Liver (tissue), 9 donors: ENCODE data around the gene PLAU. TPM values are rescaled to one million over a fixed set of nuclear protein-coding genes. Genes with fewer than 3 reads are reported as not detected.
A peak's percentile ranks its signal among the peaks of the same experiment; 100 is the strongest.

Source experiments
- DNase-seq: peaks from one replicate; pipeline ENCODE4 v3.0.0-alpha.2; 2017; ENCODE audit warnings: low spot score
- H3K27ac ChIP-seq, 2 donors: one replicate each; pipeline ENCODE4 v1.7.0; 2013; ENCODE audit warnings: inconsistent platforms in 2 of 2, low read length in 2 of 2, control low read depth in 1 of 2, low read depth in 1 of 2, mild to moderate bottlenecking in 1 of 2
- H3K27me3 ChIP-seq, 4 donors: one replicate each; pipeline versions ENCODE4 v1.6.1 to v1.7.0; 2013; ENCODE audit warnings: low read length in 3 of 4, inconsistent platforms in 1 of 4, mild to moderate bottlenecking in 1 of 4, moderate library complexity in 1 of 4; ENCODE audit not compliant: control insufficient read depth in 4 of 4, insufficient read depth in 4 of 4
- H3K36me3 ChIP-seq, 4 donors: one replicate each; pipeline versions ENCODE4 v1.6.1 to v1.7.0; 2013; ENCODE audit warnings: low read length in 3 of 4, mild to moderate bottlenecking in 3 of 4, low read depth in 1 of 4, moderate library complexity in 1 of 4; ENCODE audit not compliant: control insufficient read depth in 4 of 4, insufficient read depth in 3 of 4
- H3K4me1 ChIP-seq, 4 donors: one replicate each; pipeline versions ENCODE4 v1.6.1 to v1.7.0; 2013; ENCODE audit warnings: low read length in 3 of 4, mild to moderate bottlenecking in 3 of 4, moderate library complexity in 1 of 4; ENCODE audit not compliant: control insufficient read depth in 4 of 4, insufficient read depth in 4 of 4
- H3K4me3 ChIP-seq, 3 donors: one replicate each; pipeline versions ENCODE4 v1.6.1 to v1.7.0; 2013; ENCODE audit warnings: low read length in 3 of 3, control low read depth in 1 of 3, low read depth in 1 of 3, mild to moderate bottlenecking in 1 of 3
- H3K9ac ChIP-seq, 2 donors: one replicate each; pipeline ENCODE4 v1.7.0; 2013; ENCODE audit warnings: low read length in 2 of 2, mild to moderate bottlenecking in 2 of 2, moderate library complexity in 2 of 2, control low read depth in 1 of 2, low read depth in 1 of 2
- H3K9me3 ChIP-seq, 4 donors: one replicate each; pipeline versions ENCODE4 v1.6.1 to v1.7.0; 2013; ENCODE audit warnings: low read length in 3 of 4; ENCODE audit not compliant: control insufficient read depth in 4 of 4
- EGR1 ChIP-seq, 2 donors: IDR thresholded peaks; 2 replicates each; pipeline ENCODE4 v1.6.1; 2016 to 2018; ENCODE audit warnings: antibody characterized with exemption in 2 of 2, low read depth in 2 of 2
- FOXA1 ChIP-seq: IDR thresholded peaks from 2 replicates; pipeline ENCODE4 v1.6.1; 2016; ENCODE audit warnings: antibody characterized with exemption
- FOXA2 ChIP-seq: IDR thresholded peaks from 2 replicates; pipeline ENCODE4 v1.6.1; 2016; ENCODE audit warnings: antibody characterized with exemption
- GABPA ChIP-seq, 2 donors: IDR thresholded peaks in 1 of 2; conservative IDR thresholded peaks in 1 of 2; 2 replicates each; pipeline ENCODE4 v1.6.1; 2016; ENCODE audit warnings: antibody characterized with exemption in 2 of 2, mild to moderate bottlenecking in 1 of 2, moderate library complexity in 1 of 2
- HNF4A ChIP-seq, 2 donors: conservative IDR thresholded peaks; 2 replicates each; pipeline ENCODE4 v1.6.1; 2016; ENCODE audit warnings: antibody characterized with exemption in 2 of 2, mild to moderate bottlenecking in 2 of 2
- HNF4G ChIP-seq: IDR thresholded peaks from 2 replicates; pipeline ENCODE4 v1.6.1; 2016; ENCODE audit warnings: antibody characterized with exemption
- JUND ChIP-seq, 2 donors: IDR thresholded peaks; 2 replicates each; pipeline ENCODE4 v1.6.1; 2016; ENCODE audit warnings: antibody characterized with exemption in 2 of 2
- NR2F2 ChIP-seq: IDR thresholded peaks from 2 replicates; pipeline ENCODE4 v1.6.1; 2016; ENCODE audit warnings: antibody characterized with exemption
- RAD21 ChIP-seq, 2 donors: IDR thresholded peaks; 2 replicates each; pipeline ENCODE4 v1.6.1; 2016; ENCODE audit warnings: antibody characterized with exemption in 2 of 2, mild to moderate bottlenecking in 2 of 2
- REST ChIP-seq: IDR thresholded peaks from 2 replicates; pipeline ENCODE4 v1.6.1; 2016; ENCODE audit warnings: antibody characterized with exemption, mild to moderate bottlenecking
- RXRA ChIP-seq, 2 donors: IDR thresholded peaks; 2 replicates each; pipeline ENCODE4 v1.6.1; 2017 to 2018; ENCODE audit warnings: antibody characterized with exemption in 2 of 2, mild to moderate bottlenecking in 1 of 2
- SP1 ChIP-seq: IDR thresholded peaks from 2 replicates; pipeline ENCODE4 v1.6.1; 2018; ENCODE audit warnings: antibody characterized with exemption, mild to moderate bottlenecking
- TAF1 ChIP-seq: conservative IDR thresholded peaks from 2 replicates; pipeline ENCODE4 v1.6.1; 2016; ENCODE audit warnings: antibody characterized with exemption, mild to moderate bottlenecking
- YY1 ChIP-seq: IDR thresholded peaks from 2 replicates; pipeline ENCODE4 v1.6.1; 2016; ENCODE audit warnings: antibody characterized with exemption, mild to moderate bottlenecking
- ZBTB33 ChIP-seq: IDR thresholded peaks from 2 replicates; pipeline ENCODE4 v1.6.1; 2016; ENCODE audit warnings: antibody characterized with exemption
- WGBS: extraction: QIAGEN DNeasy Blood & Tissue Kit; methylation state at CpG from one replicate; pipeline ENCODE4 v1.1.7; 2013; 5-methylcytosine and 5-hydroxymethylcytosine counted together
- polyA plus RNA-seq, 2 donors: library from polyadenylated mRNA; stranded (reverse) in 1 of 2; unstranded in 1 of 2; fragments of 200-250 nt in 1 of 2; fragments of >200 nt in 1 of 2; fragmentation: Nextera tagmentation in 1 of 2; extraction: Ambion mirVana in 1 of 2; gene quantifications; one replicate each; pipeline versions ENCODE4 v1.2.1 to v1.2.3, GENCODE V29; 2013 to 2015
- total RNA-seq, 2 donors: library from RNA; depleted of rRNA; stranded (reverse); fragments of >200 nt; gene quantifications; one replicate each; pipeline ENCODE4 v1.2.3, GENCODE V29; 2014
- TF ChIP-seq, protein P1 (sequence below): fragments of 150-350 bp; IDR thresholded peaks from 2 replicates; pipeline ENCODE4 v1.5.1; 2017; ENCODE audit warnings: improper control_type of control experiment, low read depth, low read length; ENCODE audit not compliant: missing input control
- TF ChIP-seq, protein P2 (sequence below): IDR thresholded peaks from 2 replicates; pipeline ENCODE4 v1.6.1; 2016; ENCODE audit warnings: antibody characterized with exemption
- TF ChIP-seq, protein P3 (sequence below): IDR thresholded peaks from 2 replicates; pipeline ENCODE4 v1.6.1; 2016; ENCODE audit warnings: antibody characterized with exemption
- donor health status: healthy.
- donor health status: healthy.
- donor health status: healthy.
- donor health status: healthy.
- donor health status: healthy.

Gene PLAU
- total and polyA plus RNA-seq, 4 donors, result 0.40 to 1.0 (median 0.79) TPM

- H3K27ac ChIP-seq, result no peak overlapping the region
- WGBS, result 46% methylated on average over 33 of the region's 33 CpGs
Observed at GRCh38 chr10:73873142-73873837, 37.6 kb upstream of the PLAU start.

More at GRCh38 chr10:73873142-73873837, 37.6 kb upstream of the PLAU start:
- Histone ChIP-seq H3K4me3 (peak overlapping the region in 1 of 3 donors; percentile 89), H3K4me1 (peaks cover 9 to 29% (median 20%) of the 10 kb centered on the region in 4 donors), H3K27me3 (no peaks in the 10 kb centered on the region), H3K9me3 (no peaks in the 10 kb centered on the region), H3K36me3 (peaks cover 0 to 3% (median 1%) of the 10 kb centered on the region in 4 donors), H3K9ac (no peak overlapping the region)
- TF ChIP-seq HNF4A (conservative IDR thresholded peaks at IDR 0.05) (no peak), TAF1 (no peak), FOXA1 (no peak), EGR1 (IDR thresholded peaks at IDR 0.05; ENCODE audit: low read depth in 2 of 2) (no peak), JUND (IDR thresholded peaks at IDR 0.05) (no peak), YY1 (no peak), NR2F2 (no peak), GABPA (IDR thresholded peaks at IDR 0.05 in 1 of 2, conservative IDR thresholded peaks at IDR 0.05 in 1 of 2) (no peak), RAD21 (IDR thresholded peaks at IDR 0.05) (no peak), FOXA2 (no peak), RXRA (IDR thresholded peaks at IDR 0.05) (no peak), SP1 (no peak), HNF4G (no peak), REST (no peak), ZBTB33 (no peak)
- TF ChIP-seq, protein P1, sequence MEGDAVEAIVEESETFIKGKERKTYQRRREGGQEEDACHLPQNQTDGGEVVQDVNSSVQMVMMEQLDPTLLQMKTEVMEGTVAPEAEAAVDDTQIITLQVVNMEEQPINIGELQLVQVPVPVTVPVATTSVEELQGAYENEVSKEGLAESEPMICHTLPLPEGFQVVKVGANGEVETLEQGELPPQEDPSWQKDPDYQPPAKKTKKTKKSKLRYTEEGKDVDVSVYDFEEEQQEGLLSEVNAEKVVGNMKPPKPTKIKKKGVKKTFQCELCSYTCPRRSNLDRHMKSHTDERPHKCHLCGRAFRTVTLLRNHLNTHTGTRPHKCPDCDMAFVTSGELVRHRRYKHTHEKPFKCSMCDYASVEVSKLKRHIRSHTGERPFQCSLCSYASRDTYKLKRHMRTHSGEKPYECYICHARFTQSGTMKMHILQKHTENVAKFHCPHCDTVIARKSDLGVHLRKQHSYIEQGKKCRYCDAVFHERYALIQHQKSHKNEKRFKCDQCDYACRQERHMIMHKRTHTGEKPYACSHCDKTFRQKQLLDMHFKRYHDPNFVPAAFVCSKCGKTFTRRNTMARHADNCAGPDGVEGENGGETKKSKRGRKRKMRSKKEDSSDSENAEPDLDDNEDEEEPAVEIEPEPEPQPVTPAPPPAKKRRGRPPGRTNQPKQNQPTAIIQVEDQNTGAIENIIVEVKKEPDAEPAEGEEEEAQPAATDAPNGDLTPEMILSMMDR, result no peak
- TF ChIP-seq, protein P2, sequence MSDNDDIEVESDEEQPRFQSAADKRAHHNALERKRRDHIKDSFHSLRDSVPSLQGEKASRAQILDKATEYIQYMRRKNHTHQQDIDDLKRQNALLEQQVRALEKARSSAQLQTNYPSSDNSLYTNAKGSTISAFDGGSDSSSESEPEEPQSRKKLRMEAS, result no peak
- TF ChIP-seq, protein P3, sequence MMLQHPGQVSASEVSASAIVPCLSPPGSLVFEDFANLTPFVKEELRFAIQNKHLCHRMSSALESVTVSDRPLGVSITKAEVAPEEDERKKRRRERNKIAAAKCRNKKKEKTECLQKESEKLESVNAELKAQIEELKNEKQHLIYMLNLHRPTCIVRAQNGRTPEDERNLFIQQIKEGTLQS, result no peak
- DNase-seq, result no peak
